HT1080 (cell line): ENCODE data around the gene MTHFS. TPM values are rescaled to one million over a fixed set of nuclear protein-coding genes. Genes with fewer than 3 reads are reported as not detected.

Experiments
- DNase-seq: peaks from one replicate; pipeline ENCODE4 v3.0.0-alpha.2; 2015; ENCODE audit warnings: low read depth
- total RNA-seq: library from RNA; depleted of rRNA; stranded (reverse); fragments of >200 nt; shearing (Covaris generic); gene quantifications from 2 replicates; pipeline ENCODE4 v1.2.3, GENCODE V29; 2014

Gene MTHFS
- total RNA-seq, 1 experiment from 2014 or later, result 41.8 TPM

DNA sequence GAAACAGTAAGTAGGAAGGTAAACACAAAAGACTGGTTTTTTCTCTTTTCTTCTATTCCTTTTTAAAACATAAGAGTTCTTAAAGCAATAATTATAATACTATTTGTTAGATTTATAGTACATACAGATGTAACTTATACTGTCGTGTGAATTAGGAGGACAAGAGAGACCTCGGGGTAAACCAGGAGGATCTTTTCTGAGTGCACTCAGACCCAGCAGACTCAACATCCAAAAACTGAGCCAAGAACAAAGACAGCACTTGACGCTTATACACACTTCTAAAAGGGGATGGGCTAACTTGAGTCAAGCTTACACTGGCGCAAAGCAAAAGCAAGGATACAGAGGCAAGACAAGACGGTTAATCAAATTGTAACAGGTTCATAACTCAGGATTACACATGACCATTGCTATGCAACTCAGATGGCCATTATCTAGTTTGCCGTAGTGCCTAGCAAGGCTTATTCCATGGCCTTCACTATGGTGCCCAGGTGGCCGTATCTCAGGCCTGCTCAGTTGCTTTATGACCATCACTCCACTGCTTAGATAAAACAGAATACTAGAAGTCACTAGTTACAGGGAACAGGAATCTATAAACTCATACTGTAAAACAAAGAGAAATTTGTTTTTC is 18.6 kb downstream of the MTHFS start:
- DNase-seq, result no peak

DNA sequence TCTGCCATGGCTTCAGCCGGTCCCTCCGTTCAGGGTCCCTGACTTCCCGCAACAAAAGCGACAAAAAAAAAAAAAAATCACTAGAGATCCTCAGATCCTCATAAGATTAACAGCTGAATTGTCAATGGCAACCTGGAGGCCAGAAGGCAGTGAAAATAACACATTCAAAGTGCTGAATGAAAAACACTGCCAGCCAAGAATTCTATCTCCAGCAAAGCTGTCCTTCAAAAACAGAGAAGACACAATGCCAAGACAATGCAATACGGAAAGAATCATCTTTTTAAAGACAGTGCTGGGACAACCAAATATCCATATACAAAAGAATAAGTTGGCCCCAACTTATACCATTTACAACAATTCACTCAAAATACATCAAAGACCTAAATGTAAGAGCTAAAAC is 21.6 kb downstream of the MTHFS start:
- DNase-seq, result no peak

DNA sequence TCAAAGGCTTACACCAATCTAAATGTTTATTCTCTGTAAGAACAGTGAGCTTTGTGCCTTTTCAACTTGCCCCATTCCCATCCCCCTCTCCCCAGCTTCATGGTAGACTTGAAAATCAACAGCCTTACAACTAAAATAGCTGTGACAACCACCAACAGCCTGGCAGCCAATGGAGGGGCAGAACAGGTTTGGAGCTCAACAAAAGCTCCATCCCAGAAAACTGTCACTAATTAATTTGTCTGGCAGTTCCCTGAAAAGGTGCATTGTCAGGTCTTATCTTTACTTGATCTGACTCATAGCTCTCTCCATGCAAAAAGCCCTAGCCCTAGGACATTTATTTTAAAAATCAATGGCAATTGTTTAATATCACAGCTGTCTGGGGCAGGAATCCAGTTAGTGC is 22.6 kb downstream of the MTHFS start:
- DNase-seq, result peak; percentile 46

DNA sequence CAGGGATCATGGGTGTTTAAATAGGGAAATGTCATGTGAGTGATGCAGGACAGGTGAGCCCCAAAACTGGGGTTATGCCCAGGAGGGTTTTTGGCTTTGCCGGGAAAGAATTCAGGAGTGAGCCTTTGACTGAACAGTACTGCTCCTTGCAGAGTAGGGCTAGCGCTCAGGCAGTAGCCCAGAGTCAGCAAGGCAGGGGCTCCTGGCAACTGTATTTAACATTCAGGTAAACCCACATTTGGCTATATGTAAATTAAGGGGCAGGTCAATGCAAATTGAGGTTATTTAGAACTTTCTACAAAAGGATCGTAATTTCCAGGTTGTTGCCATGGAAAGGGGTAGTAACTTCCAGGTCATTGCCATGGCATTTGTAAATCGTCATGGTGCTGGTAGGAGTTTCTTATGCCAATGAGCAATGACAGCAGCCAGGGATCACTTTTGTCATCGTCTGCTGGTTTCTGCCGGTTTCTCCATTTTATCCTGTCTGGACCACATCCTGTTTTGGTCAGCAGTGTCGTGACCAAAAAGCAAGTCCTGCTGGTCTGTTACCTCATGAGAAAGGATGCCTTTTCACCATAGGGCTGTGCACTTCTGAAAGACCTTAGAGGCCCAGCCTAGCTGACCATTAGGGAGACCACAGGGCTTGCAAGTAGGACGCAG is 24.3 kb downstream of the MTHFS start:
- peak; percentile 91 for DNase-seq

DNA sequence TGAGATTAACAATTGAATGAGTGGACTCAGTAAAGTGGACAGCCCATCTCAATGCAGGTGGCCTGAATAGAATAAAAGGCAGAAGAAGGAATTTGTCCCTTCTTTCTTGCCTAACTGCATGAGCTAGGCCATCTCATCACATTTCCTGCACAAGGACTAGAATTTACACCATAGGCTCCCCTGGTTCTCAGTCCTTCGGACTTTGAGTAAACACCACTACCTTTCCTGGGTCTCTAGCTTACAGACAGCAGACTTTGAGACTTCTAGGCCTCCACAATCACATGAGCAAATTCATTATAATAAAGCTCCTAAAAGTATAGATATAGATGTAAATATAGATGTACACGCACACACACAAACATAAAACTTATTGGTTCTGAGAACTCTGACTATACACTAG is 28.3 kb downstream of the MTHFS start:
- DNase-seq, result no peak

DNA sequence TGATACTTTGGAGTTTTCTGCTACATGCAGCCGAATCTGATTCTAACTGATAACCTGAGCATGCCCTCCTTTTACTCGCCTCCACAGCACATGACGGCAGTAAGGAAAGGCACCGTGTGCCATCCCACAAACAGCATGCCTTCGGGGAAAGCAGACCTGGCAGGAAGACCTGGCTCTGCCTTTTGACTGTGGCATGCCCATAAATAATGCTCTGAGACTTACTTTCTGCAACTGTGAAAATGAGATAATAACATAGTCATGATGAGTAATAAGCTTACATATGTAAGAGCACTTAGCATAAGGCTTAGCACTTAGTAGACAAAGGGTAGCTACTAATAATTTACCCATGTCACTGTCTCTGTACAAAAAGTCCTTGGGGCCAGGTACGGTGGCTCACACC is 32.9 kb downstream of the MTHFS start:
- DNase-seq, result peak; percentile 45

DNA sequence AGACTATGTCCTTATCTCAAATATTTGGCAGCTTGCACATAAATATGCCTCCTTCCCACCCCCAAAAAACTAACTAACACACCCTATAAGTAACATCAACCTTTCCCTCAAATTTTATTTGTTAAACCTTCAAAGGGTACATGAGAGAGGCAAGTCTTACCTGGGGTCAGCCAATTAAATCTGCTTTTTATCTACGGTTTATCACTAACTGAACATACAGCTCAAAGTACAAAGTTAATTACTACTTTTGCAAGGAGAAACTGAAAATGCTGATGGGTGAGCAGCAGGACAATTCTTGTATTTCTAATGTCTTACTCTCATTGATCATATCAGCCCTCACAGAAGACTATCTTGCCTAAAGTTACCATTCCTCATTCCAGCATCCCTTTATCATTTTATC is 34.6 kb downstream of the MTHFS start:
- DNase-seq, result no peak

DNA sequence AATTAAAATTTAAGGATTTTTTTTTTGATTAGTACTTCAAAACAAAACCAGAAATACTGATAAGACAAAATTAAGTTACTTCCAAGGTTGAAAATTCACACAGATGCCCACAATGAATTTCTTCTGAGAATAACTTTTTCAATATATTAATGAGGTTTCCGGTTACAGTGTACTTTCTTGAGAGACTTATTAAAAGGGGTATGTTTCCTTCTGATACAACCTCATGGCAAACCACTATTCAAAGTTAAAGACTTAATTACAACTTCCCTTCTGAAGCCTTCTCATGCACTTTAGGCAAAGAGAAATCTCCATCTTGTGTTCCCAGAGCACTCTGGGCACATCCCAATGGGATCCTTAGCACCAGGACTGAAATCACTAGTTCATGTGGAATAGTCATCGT is 36.2 kb downstream of the MTHFS start:
- DNase-seq, result no peak

DNA sequence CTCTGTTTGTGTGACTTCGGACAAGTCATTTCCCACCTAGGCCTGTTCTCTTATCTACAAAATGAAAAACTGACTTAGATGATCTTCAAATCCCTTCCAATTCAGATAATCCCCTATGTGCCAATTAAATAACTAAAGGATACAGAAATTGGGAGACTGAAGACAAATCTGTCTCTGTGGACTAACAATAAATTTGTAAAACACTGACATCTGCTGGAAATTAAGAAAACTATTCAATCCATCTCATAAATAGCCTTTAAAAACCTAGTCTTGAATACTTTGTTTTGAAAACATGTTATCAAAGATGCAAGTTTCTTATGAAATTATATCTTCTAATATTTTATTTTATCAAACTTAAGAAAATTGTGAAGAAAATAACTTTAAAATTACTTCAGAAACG is 38.3 kb downstream of the MTHFS start:
- DNase-seq, result no peak

DNA sequence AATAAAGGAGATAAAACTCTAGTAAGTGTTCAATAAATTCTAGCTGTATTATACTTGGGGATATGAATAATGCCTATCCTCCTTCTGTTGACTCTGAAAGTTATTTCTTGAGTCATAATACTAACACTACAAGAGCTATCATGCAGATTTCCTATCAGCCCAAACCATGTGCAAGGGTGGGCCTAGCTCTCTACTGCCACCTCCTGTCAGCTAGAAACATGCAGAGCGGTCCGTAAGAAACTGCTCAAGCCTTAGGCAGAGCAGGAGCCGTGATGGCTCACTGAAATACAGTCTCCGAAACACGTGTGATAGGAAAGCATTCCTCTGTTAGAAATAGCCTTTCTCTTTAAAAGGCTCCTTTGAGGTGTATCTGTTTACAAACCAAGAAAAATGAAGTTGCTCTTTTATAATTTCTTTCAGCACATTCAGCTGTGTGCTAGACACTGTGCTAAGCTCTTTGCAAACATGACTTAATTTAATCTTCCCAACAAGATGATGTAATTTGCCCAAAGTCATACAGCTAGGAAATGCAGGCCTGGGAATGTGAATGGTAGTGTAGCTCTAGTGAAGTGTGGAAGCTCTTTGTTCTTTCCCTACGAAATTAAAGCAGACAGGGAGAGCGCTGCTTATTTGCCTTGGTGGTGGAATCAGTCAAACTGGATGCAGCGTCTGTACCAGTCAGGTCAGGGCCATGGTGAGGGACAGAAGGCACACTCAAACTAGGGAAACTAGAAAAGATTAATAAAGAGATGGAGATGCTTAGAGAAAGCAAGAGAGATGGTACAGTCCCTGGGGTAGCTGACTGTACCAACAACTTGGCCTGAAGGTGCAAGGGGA is 43.1 kb downstream of the MTHFS start:
- DNase-seq, result peak; percentile 84

DNA sequence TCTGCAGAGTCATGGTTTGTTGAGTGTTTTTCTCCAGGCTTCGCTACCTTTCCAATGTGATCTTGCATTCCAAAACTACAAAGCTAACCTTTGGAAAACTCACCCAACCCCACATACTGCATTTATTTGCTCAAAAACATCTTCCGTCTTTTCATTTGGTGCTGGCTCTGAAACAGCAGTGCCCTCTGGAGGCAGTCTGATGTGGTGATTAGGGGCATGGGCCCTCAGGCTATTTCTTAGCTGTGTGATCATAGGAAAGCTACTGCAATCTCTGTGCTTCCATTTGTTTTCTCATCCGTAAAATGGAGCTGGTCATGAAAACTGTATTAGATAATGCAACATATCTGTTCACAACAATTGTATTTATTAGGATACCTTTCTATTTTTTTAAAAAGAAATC is 47.0 kb downstream of the MTHFS start:
- DNase-seq, result peak; percentile 32

DNA sequence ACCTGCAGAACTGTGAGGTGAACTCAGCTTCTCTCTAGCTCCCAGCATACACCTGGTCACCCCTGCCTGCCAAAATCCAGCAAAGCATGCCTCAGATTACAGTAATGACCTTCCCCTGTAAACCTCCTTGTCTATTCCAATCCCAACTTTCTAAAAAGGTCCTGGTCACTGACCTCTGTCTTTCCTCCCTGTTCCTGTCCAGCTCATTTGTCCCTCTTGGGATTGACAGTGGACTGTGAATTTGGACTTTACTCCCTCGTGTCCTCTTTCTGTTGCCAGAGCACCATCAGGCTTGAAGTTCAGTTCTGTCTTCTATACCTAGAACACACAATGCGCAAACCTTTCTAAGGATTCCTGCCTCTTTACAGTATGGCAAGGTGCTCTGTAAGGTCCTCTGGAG is 50.3 kb downstream of the MTHFS start:
- DNase-seq, result no peak

DNA sequence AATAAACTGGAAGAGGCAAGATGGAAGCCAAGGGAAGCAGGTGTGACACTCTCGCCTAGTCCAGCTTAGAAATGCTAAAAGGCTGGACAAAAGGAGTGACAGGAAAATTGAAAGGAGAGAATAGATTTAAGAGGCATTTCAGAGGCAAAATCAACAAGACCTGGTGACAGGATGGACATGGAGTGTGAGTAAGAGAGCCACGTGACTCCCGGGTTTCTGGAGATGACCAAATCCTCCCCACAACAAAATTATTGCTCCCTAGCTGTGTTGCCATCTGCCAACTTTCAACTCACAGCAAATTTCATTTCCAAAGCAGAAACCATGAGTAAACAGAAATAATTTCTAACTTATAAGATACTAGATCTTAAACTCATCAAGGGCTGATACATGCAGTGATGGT is 52.6 kb downstream of the MTHFS start:
- peak; percentile 29 for DNase-seq

DNA sequence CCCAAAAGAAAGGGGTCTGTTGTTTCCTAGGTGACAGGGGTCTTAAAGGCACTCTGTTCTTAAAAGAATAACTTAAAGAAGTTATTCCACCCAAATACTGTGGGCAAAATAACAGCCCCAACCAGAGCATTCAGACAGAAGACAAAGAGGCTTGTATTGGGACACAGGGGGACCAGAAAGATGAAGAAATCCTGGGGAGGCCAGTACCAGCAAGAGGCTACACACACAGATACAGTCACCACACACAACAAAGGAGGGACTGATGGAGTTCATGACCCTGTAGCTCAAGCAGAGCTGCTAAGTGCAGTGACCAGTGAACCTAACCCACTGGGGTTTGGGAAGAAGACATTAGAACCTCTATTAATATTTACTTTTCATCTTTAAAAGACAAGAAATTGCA is 59.0 kb downstream of the MTHFS start:
- no peak for DNase-seq

DNA sequence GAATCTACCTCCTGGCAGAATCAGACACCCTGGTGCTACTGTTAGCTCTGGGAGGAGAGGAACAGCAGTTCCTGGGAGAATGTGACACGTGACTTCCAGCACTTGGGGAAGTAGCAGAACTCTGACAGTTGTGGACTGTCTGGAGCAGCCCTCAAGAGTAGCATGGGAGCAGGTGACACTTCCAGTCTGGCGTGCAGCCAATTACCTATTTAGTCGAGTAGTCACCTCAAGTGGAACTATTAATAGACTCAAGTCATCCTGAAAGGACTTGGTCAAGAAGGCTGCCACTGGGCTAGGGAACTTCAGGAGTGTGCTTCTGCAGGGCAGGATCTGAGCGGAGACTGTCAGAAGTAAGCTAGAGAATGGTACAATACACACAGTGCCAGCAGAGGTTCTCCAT is 62.3 kb downstream of the MTHFS start:
- DNase-seq, result no peak

DNA sequence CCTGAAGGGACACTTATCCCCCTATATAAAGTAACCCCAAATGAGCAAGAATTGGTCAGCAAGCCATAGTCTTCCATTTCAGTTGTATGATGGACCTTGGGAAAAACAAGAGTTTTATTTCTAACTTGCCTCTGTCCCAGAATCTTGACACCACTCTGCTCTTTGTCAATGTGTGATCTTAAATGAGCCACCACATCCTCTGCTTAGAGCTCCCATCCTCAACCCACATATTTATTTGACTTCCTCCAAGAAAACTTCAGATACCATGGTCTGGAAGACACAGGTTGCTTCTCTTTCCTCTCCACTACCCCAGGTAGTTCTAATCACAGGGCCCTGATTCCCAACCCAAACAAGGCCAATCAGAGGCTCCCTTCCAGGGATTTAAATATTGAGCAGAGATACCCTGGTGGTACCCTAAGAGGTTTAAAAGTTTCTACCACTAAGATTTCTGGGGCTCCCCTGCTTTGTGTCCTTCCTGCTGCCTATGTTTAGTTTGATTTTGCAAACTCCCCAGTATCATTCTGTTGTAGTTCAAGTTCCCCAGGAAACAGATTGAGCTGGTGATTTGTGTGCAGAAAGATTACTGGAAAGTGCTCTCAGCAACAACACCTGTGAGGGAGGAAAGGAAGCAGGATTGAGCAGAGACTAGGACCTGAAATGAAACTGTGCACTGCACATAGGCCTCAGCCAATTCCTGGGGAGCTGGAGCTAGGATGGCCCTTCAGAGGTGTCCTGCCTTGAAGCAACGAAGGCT is 64.3 kb downstream of the MTHFS start:
- no peak for DNase-seq

DNA sequence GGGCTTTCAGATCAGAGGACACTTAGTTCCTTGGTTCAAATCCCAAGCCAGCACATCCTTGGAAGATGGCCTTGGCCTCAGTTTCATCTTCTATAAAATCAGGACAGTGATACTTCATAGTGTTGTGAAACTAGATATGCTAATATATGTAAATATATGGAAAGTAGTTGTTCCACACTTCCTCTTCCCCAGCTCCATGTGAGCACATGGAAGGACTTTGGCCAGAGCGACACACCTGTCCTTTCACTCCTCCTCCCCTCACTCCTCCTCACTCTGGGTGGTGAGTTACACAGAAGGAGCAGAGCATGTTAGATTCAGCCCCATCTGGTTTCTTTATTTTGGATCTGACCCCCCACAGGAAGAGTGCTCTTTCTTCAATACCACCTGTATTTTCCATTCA is 65.2 kb downstream of the MTHFS start:
- DNase-seq, result no peak

DNA sequence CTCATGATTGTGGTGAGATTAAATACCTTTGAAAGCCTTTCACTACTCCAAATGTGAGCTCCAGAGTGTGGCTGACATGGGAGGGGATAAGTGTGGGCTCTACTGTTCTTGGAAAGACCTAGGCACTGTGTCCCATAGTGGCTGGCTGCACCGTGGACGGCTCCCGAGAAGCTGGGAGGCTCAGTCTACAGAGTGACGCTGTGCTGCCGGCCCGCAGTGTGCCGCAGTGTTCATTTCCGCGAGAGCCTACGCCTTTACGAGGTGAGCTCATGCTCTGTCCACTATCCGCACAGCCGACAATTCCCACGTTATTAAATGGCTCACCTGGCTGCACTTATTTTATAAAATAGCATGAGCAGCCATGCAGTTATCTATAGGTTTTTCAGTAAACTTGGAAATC is 66.9 kb downstream of the MTHFS start:
- no peak for DNase-seq

DNA sequence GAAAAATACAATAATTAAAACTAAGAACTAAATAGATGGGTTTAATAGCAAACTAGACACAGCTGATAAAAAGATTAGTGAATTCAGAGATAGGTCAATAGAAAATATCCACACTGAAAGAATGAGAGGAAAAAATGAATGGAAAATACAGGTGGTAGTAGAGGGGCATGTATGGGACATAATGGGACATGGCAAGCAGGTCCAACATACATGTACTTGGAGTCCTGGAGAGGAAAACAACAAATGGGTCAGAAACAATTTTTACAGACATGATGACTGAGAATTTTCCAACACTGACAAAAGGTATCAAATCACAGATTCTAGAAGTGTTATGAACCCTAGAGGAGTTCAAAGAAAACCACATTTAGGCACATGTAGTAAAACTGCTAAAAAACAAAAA is 68.4 kb downstream of the MTHFS start:
- no peak for DNase-seq

DNA sequence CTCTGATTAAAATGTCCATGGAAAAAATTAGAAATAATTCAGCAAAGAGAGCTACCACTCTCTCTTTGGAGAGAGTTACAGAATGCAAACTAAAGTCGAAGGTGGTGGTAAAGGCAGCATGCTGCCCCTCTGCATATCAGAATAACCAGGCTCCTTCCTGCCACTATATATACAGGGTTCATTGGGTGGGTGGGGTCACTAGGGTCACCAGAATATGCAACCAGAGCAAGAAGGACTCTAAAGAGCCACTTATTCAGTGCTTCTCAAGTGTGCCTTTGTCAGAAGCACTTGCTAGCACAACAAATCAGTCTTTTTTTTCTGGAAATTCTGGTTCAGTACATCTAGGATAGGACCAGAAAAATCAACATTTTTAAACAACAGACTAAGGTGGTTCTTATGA is 70.0 kb downstream of the MTHFS start:
- no peak for DNase-seq

DNA sequence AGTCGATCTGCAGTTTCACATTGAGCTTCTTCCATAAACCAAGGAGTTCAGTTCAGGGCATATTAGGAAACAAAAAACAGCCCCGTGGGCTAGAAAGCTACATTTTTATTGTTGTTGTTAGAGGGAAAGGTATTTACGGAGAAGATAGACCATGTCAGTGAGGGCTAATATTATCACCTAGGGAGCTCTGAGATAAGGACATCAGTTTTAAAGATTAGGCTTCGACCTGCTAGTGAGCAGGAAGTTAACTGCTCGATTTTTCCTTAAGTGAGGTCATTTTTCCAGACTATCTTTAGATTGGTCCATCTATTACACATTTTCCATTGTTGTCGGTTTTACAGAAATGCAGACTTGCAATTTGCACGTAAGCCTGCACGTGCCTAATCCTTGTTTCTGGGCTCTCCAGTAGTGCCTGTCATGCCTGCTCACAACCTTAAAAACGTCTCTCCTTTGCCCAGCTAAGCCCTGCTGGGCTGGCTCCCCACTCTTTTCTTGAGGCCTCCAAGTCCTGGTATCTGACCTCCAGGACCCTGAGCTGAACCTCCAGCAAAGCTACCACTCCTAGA is 72.6 kb downstream of the MTHFS start:
- no peak for DNase-seq

DNA sequence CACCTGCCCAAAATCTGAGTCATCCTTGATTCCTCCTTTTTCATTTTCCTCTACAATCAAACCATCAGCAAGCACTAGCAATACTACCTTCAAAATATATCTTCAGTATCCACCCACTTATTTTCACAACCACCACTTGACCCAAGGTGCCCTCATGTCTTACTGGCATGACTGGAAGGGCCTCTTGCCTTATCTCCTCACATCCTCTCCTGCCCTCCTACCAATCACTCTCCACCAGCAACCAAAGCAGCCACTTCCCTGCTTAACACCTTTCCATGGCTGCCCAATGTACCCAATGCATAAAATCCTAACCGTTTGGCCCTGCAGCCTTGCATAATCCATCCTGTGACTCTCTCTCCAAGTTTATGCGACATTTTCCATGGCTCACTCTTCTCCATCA is 76.0 kb downstream of the MTHFS start:
- no peak for DNase-seq
